Suprapubic skin (tissue), 4 donors: Measurements from ENCODE around the gene FRMD4B. TPM values are rescaled to one million over a fixed set of nuclear protein-coding genes. Genes with fewer than 3 reads are reported as not detected.

Experiments
- DNase-seq, 2 donors: peaks; one replicate each; pipeline ENCODE4 v3.0.0-alpha.2; 2019; ENCODE audit warnings: low spot score in 2 of 2
- H3K27ac ChIP-seq: fragments of 200-600 bp; sonication (generic); one replicate; pipeline ENCODE4 v1.5.1; 2019
- H3K27me3 ChIP-seq: fragments of 200-600 bp; sonication (generic); one replicate; pipeline ENCODE4 v1.5.1; 2019
- H3K36me3 ChIP-seq: fragments of 200-600 bp; sonication (generic); one replicate; pipeline ENCODE4 v1.5.1; 2019
- H3K4me1 ChIP-seq: fragments of 200-600 bp; sonication (generic); one replicate; pipeline ENCODE4 v1.5.1; 2019
- H3K4me3 ChIP-seq: fragments of 200-600 bp; sonication (generic); one replicate; pipeline ENCODE4 v1.5.1; 2019; ENCODE audit warnings: mild to moderate bottlenecking
- H3K9me3 ChIP-seq: fragments of 200-600 bp; sonication (generic); one replicate; pipeline ENCODE4 v1.5.1; 2019
- EP300 ChIP-seq: sonication (generic); formaldehyde crosslinking; IDR thresholded peaks from one replicate; pipeline ENCODE4 v1.6.1; 2017; ENCODE audit warnings: antibody characterized with exemption
- POLR2A ChIP-seq, 2 donors: fragments of 450-650 bp; IDR thresholded peaks; one replicate each; pipeline ENCODE4 v1.6.1; 2017; ENCODE audit warnings: antibody characterized with exemption in 2 of 2, mild to moderate bottlenecking in 2 of 2, moderate library complexity in 2 of 2
- POLR2AphosphoS5 ChIP-seq, 3 donors: sonication (generic); formaldehyde crosslinking; IDR thresholded peaks; one replicate each; pipeline ENCODE4 v1.6.1; 2017; ENCODE audit warnings: antibody characterized with exemption in 3 of 3
- WGBS: methylation state at CpG from one replicate; pipeline ENCODE4 v1.1.5; 2018; 5-methylcytosine and 5-hydroxymethylcytosine counted together
- total RNA-seq, 4 donors: library from RNA; depleted of rRNA; stranded (reverse); fragments of >200 nt; gene quantifications; one replicate each; pipeline ENCODE4 v1.1.0, GENCODE V29; 2016
- TF ChIP-seq, protein P1 (sequence below), 2 donors: fragments of 200-600 bp in 1 of 2; fragments of 450-650 bp in 1 of 2; sonication (generic) in 1 of 2; IDR thresholded peaks; one replicate each; pipeline ENCODE4 v1.5.1; 2016 to 2019; ENCODE audit warnings: antibody characterized with exemption in 2 of 2, mild to moderate bottlenecking in 1 of 2, moderate library complexity in 1 of 2

The FRMD4B gene
- total RNA-seq, 4 donors from 2014 or later = 53.8 to 75.3 (median 67.8) TPM

DNA sequence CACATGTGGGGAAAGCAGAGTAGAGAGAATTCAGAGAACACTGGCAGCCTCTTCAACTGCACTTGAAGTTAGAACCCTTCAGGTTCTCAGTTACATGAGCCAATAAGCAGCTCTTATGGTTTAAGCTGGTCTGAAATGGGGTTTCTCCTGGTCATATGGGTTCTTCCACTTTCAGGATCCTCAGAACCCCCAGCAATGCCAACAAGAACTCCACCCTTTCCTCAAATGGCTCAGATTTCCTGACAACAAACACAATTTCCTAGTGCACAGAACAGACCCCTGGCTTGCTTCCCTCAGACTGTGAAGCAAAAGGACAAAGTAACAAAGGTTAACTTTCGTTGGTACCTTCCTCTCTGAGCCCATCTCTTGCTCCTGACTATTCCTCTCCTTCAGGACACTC lies 23.9 kb upstream of the FRMD4B start:
- H3K4me1 ChIP-seq = peaks cover 17% of the 10 kb centered on the region
- no peak for DNase-seq
- H3K9me3 ChIP-seq = peaks cover 3% of the 10 kb centered on the region
- H3K27ac ChIP-seq = peak overlapping the region; percentile 55
- H3K27me3 ChIP-seq = no peaks in the 10 kb centered on the region
- WGBS = 63% methylated on average over 1 of the region's 1 CpG
- H3K4me3 ChIP-seq = no peak overlapping the region
- TF ChIP-seq POLR2AphosphoS5 (IDR thresholded peaks at IDR 0.05) (no peak), EP300 (no peak), POLR2A (IDR thresholded peaks at IDR 0.05) (no peak)
- TF ChIP-seq, protein P1, sequence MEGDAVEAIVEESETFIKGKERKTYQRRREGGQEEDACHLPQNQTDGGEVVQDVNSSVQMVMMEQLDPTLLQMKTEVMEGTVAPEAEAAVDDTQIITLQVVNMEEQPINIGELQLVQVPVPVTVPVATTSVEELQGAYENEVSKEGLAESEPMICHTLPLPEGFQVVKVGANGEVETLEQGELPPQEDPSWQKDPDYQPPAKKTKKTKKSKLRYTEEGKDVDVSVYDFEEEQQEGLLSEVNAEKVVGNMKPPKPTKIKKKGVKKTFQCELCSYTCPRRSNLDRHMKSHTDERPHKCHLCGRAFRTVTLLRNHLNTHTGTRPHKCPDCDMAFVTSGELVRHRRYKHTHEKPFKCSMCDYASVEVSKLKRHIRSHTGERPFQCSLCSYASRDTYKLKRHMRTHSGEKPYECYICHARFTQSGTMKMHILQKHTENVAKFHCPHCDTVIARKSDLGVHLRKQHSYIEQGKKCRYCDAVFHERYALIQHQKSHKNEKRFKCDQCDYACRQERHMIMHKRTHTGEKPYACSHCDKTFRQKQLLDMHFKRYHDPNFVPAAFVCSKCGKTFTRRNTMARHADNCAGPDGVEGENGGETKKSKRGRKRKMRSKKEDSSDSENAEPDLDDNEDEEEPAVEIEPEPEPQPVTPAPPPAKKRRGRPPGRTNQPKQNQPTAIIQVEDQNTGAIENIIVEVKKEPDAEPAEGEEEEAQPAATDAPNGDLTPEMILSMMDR (IDR thresholded peaks at IDR 0.05) = no peak
- H3K36me3 ChIP-seq = no peaks in the 10 kb centered on the region

DNA sequence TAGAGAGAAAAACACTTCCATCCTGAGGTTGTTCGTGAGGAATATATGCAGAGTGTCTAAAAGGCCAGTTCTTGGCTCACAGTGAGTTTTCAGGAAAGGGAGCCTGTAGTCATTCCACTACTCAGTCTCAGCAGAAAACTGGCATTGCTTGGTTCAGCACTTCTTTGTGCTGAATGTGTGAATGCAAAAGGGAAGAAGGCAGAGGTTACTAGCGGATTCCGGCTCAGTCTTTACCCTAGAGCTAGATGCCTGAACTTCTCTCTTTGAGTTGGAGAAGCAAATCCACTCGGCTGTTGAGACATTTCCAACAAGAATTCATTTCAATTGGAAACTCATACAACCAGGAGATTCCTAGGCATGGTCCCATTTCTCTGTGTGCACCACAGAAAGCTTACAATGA lies 23.1 kb upstream of the FRMD4B start:
- TF ChIP-seq, protein P1 (IDR thresholded peaks at IDR 0.05) = no peak
- no peak for TF ChIP-seq POLR2A (IDR thresholded peaks at IDR 0.05)
- TF ChIP-seq EP300 = no peak
- no peak for TF ChIP-seq POLR2AphosphoS5 (IDR thresholded peaks at IDR 0.05)
- H3K4me3 ChIP-seq = no peak overlapping the region
- no peaks in the 10 kb centered on the region for H3K36me3 ChIP-seq
- DNase-seq = no peak
- H3K27me3 ChIP-seq = no peaks in the 10 kb centered on the region
- H3K27ac ChIP-seq = no peak overlapping the region
- peaks cover 17% of the 10 kb centered on the region for H3K4me1 ChIP-seq
- peaks cover 3% of the 10 kb centered on the region for H3K9me3 ChIP-seq
- 40% methylated on average over 4 of the region's 4 CpGs for WGBS

DNA sequence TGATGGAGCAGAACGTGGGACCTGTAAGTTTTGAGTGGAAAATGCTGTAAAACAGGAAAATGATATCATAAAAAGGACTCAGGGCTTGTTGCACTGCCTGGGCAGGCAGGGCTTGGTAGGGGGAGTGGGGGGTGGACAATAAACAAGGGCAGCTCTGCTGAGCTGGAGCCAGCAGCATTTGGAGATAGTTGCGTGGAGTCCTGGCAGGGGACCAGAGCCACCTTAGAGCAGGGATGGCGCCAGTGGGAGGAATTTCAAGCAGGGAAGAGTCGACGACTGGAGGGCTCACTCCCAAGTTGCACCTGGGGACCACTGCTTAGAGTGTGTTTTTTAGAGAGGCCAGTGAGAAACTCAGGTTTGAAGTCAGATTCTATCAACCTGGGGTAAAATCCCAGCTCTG lies 22.7 kb upstream of the FRMD4B start:
- Histone ChIP-seq H3K27me3 (no peaks in the 10 kb centered on the region), H3K4me3 (no peak overlapping the region), H3K27ac (no peak overlapping the region), H3K36me3 (no peaks in the 10 kb centered on the region), H3K9me3 (peaks cover 3% of the 10 kb centered on the region), H3K4me1 (peaks cover 22% of the 10 kb centered on the region)
- DNase-seq = no peak
- no peak for TF ChIP-seq POLR2A (IDR thresholded peaks at IDR 0.05)
- no peak for TF ChIP-seq POLR2AphosphoS5 (IDR thresholded peaks at IDR 0.05)
- no peak for TF ChIP-seq EP300
- TF ChIP-seq, protein P1 (IDR thresholded peaks at IDR 0.05) = no peak
- WGBS = 76% methylated on average over 5 of the region's 5 CpGs

DNA sequence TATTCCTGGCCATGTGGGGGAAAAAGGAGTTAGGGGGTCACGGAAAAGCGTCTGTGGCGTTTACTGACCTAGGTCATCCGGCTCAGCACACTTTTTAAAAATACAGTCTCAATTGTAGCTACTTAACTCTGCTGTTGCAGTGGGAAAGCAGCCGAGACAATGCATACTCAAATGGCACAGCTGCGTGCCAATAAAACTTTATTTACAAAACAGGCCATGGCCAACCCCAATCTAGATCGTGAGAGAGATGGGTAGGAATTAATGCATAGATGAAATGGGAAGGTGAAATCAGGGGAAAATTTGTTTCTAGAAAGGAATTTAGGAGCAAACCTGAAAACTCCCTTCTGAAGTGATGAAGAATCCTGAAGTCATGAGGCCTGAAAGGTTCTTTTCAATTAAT lies 22.0 kb upstream of the FRMD4B start:
- H3K27me3 ChIP-seq = no peaks in the 10 kb centered on the region
- WGBS = 95% methylated on average over 7 of the region's 7 CpGs

DNA sequence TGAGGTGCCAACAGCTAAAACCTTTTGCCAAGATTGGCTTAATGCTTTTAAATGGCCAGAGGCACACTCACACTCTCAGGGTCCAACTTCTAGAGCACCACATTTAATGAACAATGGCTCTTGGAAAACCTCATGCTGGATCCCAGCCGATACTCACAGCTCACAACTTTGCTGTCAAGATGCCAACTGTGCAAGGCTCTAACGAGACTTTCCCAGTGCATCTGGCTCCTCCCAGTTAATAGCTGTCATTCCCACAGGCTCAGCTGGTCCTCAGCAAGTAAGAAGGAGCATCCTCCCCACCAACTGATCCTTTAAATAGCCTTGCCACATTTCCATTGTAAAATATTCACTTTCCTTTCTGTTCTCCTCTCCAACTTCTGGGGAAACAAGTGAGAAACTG lies 20.3 kb upstream of the FRMD4B start:
- 0% methylated on average over 2 of the region's 2 CpGs for WGBS
- peaks cover 27% of the 10 kb centered on the region for H3K4me1 ChIP-seq
- no peak overlapping the region for H3K4me3 ChIP-seq
- DNase-seq = no peak
- H3K9me3 ChIP-seq = peaks cover 3% of the 10 kb centered on the region
- H3K36me3 ChIP-seq = no peaks in the 10 kb centered on the region
- no peaks in the 10 kb centered on the region for H3K27me3 ChIP-seq
- H3K27ac ChIP-seq = no peak overlapping the region
- TF ChIP-seq, protein P1 (IDR thresholded peaks at IDR 0.05) = no peak
- TF ChIP-seq POLR2AphosphoS5 (IDR thresholded peaks at IDR 0.05) (no peak), POLR2A (IDR thresholded peaks at IDR 0.05) (no peak), EP300 (no peak)

More for the DNA sequence above, 22.0 kb upstream of the FRMD4B start:
- no peaks in the 10 kb centered on the region for H3K36me3 ChIP-seq
- H3K27ac ChIP-seq = no peak overlapping the region
- peaks cover 3% of the 10 kb centered on the region for H3K9me3 ChIP-seq
- TF ChIP-seq POLR2A (IDR thresholded peaks at IDR 0.05) (no peak), POLR2AphosphoS5 (IDR thresholded peaks at IDR 0.05) (no peak), EP300 (no peak)
- TF ChIP-seq, protein P1 (IDR thresholded peaks at IDR 0.05) = no peak
- peaks cover 26% of the 10 kb centered on the region for H3K4me1 ChIP-seq
- H3K4me3 ChIP-seq = no peak overlapping the region
- no peak for DNase-seq
